HG03196 (cell line): ENCODE data around the gene HEATR9.
"Not testable (repeated sequence)": the region's sequence is repeated elsewhere in the genome, so short reads cannot be mapped to it uniquely, and the experiment has no call there.

Source experiments
- ATAC-seq: cut with Tn5 transposase; IDR thresholded peaks from one replicate; pipeline ENCODE4 v1.9.1; 2021; ENCODE audit not compliant: unreplicated experiment

The HEATR9 gene, protein sequence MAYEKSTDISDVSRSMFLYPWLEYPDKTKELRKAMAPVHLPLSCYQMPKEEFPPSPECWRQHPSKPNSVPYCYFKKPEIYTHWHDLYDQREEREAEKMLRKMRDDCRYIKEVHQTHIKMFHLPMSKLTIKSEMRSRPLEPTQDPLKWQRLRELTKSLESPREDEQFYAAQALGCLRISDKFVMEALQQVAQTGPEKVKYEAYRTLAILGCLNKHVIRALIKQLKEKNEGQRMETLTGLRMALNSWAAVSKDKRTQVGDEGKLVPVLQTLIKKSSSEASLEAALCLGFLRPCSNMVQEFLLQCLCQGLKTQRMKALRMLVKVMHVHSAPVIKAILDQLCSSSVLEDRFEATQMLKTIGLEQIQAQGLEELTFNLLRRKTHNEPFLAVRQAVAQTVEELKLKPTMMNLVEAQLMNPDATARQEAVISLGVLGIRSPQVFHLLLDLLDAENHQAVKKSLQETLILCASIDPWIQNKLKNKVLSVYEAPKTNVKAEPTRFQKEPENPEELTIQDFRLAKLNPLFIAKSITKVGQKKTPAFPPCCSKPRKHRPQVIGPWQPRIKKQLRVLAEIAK

DNA sequence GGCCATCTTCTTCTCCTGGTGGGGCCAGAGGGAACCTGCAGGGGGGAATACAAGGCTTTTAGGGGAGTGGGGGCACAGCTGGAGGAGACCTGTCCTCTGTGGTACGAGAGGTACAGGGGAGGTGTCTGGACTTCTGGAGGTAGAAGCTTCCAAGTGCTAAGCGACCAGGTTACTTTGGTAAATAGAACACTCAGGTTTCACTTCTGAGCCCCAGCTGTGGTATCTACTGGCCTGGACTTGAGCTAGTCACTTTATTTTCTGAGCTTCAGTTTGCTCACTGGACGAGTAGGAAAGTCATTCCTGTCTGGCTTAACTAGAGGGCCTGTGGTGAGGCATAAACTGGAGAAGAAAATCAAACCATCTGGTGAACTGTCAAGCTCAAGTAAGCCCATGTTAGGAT is at the start of gene HEATR9:
HEATR9 (minus strand) TSS at position 155 of the 400 bp plus-strand sequence; CDS start at position 6, 149 bp downstream.
- no peak for ATAC-seq

DNA sequence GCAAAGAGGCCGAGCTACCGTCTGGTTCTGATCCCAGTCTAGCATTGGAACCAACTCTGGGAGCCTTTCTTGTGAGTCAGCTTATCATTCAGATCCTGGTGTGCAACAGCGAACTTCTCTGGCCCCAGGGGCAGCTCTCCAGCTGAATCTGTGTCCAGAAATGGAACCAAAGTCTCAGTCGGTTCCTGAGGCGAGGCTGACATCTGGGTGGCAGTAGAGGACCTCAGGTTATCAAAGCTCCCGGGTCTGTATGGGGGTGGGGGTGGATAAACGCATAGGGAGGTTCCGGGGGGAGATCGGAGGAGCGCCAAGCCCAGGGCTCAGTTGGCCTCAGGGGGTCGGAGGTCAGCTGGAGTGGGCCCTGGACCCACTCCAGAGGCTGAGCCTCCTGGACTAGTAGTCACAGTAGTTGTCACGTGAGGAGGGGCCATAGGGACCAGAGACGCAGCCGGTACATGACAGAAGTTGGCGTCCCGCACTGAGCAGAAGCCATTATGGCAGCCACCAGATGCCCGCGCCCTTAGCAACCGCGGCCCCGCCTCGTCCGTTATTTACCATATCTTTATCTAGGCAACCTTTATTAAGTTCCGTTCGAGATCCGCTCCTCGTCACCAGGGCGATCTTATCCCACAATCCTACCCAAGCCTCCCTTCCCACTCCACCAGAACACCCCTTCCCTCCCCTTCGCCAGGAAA is 49.0 kb upstream of the HEATR9 start:
- ATAC-seq: no peak

DNA sequence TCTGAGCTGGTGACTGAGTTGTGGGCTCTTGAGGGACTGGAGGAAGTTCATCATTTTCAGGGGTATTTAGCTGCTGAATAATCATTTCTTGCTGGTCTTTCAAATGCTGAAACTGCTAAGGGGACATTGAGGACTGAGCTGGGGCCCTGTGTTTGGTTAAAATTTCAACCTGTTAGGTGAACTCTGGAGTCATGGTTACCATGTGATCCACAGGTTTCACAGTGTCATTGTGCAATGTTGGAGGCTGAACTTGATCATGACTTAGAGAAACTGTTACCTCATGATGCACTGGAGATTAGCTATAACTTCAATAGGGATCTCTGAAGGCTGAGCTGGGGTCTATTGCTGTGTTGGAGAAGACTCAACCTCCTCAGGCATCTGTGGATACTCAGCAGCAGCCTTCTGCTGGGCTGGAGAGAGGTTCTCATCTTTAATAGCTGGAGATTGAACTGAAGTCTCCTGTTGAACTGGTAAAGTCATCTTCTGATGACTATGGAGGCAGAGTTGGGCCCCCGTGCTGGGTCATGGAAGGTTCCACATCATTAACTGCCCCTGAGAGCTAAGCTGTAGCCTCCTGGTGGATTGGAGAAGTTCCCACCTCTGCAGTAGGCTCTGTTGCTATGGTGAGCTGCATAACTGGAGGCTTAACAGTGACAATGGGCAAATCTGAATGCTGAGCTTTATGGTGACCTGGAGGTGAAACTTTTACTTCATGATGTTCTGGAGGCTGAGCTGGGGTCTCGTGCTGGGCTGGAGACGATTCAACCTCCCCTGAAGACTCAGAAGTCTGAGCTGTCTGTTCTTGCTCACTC is 46.7 kb upstream of the HEATR9 start:
- no peak for ATAC-seq

DNA sequence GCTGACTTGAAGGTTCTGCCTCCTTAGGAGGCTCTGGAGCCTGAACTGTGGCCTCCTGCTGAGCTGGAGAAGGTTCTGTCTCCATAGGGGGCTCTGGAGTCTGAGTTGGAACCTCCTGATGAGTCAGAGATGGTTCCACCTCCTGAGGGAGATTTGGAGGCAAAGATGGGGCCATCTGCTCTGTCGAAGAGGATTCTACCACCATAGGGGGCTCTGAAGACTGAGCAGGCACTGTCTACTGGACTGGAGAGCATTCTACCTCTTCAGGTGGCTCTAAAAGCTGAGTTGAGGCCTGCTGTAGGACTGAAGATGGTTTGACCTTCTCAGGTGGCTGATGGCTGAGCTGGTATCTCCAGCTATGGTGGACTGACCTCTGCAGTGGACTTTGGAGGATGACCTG is 45.7 kb upstream of the HEATR9 start:
- ATAC-seq: no peak

DNA sequence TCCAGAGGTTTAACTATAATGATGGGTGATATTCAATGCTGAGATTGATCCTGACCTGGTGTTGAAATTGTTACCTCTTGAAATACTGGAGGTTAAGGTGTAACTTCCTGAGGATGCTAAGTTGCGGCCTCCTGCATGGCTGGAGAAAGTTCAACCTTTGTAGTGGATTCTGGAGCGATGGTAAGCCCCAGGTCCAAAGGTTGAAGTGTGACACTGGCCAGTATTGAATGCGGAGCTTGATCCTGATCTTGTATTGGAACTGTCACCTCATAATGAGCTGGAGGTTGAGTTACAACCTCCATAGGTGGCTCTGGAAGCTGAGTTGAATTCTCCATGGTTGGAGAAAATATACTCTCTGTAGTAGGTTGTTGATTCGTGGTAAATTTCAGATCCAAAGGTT is 44.9 kb upstream of the HEATR9 start:
- no peak for ATAC-seq

DNA sequence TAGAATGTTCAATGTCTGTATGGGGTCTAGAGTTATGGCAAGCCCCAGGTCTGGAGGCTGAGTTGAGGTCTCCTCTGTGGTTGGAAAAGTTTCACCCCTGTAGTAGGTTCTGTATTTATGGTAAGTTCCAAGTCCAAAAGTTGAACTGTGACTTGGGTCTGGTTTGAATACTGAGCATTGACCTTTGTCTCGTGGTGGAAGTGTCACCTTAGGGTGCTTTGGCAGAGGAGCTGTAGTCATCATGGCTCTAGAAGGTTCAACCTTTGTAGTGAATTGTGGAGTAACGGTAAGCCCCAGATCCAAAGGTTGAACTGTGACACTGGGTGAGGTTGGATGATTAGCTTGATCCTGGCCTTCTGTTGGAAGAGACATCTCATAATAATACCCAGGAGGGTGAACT is 44.3 kb upstream of the HEATR9 start:
- no peak for ATAC-seq

DNA sequence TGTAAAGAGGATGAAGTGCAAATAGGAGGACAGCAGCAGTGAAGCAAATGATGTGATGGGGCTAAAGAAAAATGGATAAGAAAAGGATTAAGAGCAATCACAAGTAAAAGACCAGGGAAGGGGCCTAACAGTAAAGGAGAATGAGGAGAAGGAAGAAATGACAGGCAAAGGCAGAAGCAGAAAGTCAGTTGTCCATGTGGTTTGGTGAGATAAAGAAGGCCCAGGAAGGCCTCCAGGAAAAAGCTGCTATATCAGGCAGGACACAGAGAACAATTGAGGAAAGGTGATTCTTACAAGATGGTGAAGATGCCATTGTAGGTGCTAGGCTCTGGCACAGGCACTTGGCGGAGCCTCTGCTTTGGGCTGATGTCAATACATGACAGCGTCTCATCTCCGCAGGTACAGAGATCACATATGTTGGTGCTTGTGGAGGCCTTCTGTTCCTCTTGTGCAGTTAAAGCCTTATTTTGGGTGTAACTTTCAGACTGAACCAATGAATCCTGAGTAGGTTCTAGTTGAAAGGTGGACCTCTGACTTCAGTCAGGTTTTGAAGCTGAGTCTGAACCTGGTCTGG is 43.7 kb upstream of the HEATR9 start:
- no peak for ATAC-seq

DNA sequence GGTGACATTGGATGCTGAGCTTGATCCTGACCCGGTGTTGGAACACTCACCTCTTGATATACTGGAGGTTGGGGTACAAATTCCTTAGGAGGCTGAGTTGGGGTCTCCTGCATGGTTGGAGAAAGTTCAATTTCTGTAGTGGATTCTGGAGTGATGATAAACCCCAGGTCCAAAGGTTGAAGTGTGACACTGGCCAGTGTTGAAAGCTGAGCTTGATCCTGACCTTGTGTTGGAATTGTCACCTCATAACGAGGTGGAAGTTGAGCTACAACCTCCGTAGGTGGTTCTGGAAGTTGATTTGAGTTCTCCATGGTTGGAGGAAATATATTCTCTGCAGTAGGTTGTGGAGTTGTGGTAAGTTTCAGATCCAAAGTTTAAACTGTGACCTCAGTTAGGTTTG is 40.7 kb upstream of the HEATR9 start:
- ATAC-seq: no peak

DNA sequence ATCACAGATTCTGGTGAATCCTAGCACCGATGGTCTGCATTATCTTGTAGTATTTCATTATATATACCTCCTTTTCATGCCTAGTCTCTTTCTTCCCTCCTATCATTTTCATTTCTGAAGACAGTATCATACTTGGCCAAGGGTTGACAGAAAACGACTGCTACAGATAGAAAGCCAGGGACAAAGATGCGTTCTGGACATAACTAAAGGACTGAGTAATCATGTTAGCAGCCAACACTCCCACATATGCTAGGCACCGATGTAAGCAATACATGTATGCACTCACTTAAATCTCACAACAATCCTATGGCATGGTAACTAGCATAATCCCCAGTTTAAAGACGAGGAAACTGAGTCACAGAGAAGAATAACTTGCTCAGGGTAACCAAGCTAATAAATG is 39.0 kb upstream of the HEATR9 start:
- ATAC-seq: no peak

DNA sequence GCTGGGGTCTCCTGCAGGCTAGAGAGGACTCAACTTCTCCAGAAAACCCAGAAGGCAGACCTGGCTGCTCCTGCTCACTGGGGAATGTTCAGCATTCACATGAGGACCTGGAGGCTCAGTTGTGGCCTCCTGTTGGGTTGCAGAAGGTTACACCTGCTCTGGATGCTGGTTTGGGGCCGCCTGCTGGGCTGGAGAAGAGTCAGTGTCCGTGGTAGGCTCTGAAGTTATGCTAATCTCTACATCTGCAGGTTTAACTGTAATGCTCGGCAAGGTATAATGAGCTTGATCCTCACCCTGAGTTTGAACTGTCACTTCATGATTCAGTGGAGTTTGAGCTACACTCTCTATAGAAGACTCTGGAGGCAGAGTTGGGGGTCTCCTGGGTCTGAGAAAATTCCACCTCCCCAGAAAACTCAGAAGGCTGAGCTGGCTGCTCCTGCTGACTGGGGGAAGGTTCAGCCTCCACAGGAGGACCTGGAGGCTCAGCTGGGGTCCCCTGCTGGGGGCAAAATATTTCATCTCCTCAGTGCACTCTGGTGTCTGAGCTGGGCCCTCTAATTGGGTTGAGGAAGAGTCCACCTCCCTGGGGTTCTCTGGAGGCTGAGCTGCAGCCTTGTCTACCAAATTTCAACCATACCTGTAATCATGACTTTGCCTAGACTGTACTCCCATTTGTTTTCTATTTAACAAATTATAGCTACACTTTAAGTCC is 38.4 kb upstream of the HEATR9 start:
- ATAC-seq: no peak

DNA sequence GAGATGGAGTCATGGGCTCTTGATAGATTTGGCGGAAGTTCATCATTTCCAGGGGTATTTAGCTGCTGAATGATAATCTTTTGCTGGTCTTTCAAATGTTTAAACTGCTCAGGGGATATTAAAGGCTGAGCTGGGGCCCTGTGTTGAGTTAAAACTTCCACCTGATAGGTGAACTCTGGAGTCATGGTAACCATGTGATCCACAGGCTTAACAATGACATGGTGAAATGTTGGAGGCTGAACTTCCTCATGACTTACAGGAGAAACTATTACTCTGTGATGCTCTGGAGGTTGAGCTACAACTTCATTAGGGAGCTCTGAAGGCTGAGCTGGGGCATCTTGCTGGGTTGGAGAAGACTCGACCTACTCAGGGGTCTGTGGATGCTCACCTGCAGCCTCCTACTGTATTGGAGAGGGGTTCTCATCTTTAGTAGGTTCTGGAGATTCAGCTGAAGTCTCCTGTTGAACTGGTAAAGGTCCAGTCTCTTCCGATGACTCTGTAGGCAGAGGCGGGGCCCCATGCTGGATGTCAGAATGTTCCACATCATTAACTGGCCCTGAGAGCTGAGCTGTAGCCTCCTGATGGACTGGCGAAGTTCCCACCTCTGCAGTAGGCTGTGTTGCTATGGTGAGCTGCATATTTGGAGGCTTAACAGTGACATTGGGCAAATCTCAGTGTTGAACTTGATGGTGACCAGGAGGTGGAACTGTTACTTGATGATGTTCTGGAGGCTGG is 37.7 kb upstream of the HEATR9 start:
- ATAC-seq: no peak

DNA sequence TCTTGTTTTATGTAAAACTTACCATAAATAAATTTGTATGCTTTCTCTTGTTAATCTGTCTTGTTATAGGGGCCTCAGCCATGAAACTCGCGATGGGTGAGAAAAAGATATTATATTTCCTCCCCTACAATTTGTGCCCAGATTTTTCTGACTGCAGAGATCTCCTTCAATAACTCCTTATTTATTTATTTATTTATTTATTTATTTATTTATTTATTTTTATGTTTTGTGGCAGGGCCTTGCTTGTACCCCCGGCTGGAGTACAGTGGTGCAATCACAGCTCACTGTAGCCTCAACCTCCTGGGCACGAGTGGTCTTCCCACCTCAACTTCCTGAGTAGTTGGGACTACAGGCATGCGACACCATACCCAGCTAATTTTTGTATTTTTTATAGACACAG is 34.8 kb upstream of the HEATR9 start:
- no peak for ATAC-seq

DNA sequence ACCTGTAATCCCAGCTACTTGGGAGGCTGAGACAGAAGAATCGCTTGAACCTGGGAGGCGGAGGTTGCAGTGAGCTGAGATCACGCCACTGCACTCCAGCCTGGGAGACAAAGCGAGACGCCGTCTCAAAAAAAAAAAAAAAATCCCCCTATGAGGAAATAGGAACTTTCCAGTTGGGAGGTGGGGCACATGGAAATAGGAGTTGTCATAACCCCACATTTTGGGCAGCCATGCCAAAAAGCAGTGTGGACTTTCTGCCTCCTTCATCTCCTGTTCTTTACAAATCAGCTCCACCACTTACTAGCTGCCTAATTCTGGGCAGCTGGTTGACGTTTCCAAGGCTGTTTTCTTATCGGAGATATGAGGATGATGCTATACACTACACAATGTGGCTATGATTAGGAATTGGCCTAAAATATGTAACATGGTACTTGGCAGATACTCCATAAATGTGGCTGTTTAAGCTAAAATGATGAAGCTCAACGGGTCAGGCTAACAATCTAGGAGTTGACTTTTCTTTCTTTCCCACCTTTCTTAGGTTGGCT is 33.0 kb upstream of the HEATR9 start:
- no peak for ATAC-seq

DNA sequence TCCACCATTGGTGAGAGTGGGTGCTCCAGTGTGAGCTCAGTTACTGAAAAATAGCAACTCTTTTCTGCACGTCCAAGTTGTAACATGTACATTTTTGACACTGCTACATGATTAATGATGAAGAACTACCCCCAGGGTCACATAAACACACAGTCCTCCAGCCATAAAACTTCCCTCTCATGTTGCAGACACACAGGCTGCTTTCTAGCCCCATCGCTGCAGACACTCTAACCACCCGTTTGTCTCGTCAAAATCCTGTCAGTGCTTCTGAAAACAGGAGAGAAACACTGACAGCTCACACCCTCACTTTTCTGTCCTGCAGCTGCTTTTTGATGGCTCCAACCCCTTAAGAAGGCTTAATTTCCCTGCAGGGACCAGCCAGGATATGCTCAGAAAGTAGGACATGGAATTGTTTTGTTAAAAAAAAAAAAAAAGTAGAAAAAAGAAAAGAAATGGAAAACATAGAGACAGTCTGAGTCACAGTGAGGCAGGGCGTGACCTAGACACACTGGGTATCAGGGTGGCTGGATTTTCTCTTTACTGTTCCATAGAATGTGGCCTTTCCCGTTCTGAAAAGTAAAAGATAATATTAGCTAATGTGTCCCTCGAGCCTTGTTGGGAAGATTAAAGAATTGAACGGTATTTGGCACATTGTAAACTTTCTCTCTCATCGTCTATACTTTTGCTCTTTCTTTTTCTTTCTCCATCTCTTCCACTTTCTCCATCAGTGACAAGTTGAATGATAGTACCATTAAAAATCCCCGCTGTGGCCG is 32.2 kb upstream of the HEATR9 start:
- ATAC-seq: no peak

DNA sequence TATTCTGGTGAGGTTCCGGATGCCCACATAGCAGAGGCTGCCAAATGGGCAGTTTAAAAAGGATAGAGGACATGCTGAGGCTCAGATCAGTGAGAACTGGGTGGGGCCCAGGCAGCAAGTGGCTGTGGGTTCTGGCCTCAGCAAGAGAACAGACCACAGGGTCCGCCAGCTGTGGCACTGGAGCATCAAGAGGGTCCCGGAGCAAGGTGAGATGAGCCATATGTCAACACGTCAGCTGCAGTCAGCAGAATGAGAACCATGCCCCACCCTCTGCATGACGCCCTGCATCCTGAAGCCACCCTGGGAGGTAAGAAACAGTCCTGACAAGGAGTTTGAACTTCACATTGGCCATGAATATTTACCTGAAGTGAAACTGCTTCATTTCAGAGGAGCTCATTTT is 31.6 kb upstream of the HEATR9 start:
- ATAC-seq: no peak

DNA sequence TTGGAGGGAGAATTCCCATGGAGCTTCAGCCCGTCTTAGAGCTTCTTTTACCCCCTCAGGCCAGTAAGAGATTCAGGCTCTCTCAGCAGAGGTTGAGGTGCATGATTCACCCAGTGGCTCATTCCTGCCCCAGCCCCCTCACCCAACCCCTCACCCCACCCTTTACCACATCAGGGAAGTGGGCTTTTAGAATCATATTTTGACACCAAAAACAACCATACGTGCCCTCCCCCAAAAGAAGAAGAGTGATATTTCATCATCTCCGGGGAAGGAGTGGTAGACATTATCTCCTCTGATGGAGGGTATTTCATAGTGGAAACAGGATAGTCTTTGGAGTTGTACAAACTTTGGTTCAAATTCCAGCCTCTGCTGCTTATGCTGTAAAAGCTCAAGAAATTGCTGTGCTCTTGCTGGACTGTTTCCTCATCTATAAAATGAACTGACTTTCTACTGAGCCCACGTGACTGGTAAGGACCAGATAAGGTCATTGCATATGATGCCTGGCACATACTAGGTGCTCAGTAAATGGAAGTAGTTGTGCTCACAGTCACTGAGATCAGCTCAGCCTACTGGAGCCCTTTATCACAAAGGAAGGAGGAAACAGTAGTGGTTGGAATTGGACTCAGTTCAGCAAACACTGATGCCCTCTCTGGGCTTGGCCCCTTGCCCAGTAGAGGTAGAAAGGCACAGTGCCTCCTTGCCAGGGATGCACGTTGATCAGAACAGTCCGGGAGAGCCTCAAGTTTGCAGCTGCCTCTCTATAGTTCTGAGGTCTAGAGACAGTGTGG is 29.8 kb upstream of the HEATR9 start:
- no peak for ATAC-seq

DNA sequence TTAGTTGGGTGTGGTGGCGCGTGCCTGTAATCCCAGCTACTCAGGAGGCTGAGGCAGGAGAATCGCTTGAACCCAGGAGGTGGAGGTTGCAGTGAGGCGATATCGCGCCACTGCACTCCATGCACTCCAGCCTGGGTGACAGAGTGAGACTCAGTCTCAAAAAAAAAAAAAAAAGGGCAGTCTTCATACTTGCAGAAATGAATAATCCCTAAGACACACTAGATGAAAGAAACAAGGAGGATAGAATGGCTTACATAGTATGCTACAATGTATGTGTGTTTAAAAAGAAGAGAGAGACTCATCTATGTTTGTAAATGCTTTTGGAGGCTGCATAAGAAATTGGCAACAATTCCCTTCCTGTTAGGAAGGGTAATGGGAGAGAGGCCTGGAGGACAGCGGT is 29.1 kb upstream of the HEATR9 start:
- not testable (repeated sequence) for ATAC-seq
